ENCODE measurements around the gene MYLK3.

Gene MYLK3

DNA sequence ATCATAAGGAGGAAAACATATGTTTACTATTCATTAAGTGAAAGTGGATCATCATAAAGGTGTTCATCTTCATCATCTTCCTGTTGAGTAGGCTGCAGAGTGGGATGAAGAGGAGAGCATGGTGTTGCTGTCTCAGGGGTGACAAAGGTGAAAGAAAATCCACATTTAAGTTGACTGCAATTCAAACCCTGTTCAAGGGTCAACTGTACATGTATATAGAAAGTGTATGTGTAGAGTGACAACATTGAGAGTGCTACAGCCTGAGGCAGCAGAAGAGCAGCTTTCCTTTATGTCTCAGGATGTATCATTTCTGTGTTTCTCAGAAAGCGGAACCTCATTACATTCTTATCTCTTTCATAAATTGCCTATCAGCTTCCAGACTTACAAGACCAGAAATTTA, 41.5 kb downstream of the MYLK3 start:
- Histone ChIP-seq H3K9me3 (no peaks in the 10 kb centered on the region), H3K36me3 (no peaks in the 10 kb centered on the region), H3K27ac (no peak overlapping the region), H3K4me3 (no peak overlapping the region), H3K4me1 (no peaks in the 10 kb centered on the region), H3K27me3 (no peaks in the 10 kb centered on the region)
- DNase-seq = no peak
- intact Hi-C loops (cut with DNase I; ENCODE audit: low total_unique reads) = no loop called here
- no peak for TF ChIP-seq CTCF (IDR thresholded peaks at IDR 0.05)

- H3K36me3 ChIP-seq = no peaks in the 10 kb centered on the region
- H3K9me3 ChIP-seq = no peaks in the 10 kb centered on the region
- intact Hi-C loops (cut with DNase I; ENCODE audit: low total_unique reads) = no loop called here
- no peak for TF ChIP-seq CTCF (IDR thresholded peaks at IDR 0.05)
- no peak for DNase-seq
- H3K4me3 ChIP-seq = no peak overlapping the region
- no peaks in the 10 kb centered on the region for H3K27me3 ChIP-seq
- no peak overlapping the region for H3K27ac ChIP-seq
- no peaks in the 10 kb centered on the region for H3K4me1 ChIP-seq
These were observed 46.1 kb downstream of the MYLK3 start for GRCh38 chr16:46702030-46702429.

DNA sequence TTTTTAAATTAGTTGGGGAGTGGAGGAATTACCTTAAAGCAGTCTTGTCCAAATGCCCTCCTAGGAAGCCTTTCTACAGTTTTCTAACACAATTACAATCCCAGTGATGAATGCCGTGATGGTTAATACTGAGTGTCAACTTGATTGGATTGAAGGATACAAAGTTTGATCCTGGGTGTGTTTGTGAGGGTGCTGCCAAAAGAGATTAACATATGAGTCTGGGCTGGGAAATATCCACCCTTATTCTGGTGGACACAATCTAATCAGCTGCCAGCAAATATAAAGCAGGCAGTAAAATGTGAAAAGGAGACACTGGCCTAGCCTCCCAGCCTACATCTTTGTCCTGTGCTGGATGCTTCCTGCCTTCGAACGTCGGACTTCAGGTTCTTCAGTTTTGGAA, 46.5 kb downstream of the MYLK3 start:
- no peaks in the 10 kb centered on the region for H3K27me3 ChIP-seq
- H3K36me3 ChIP-seq = no peaks in the 10 kb centered on the region
- no peak overlapping the region for H3K4me3 ChIP-seq
- no peaks in the 10 kb centered on the region for H3K9me3 ChIP-seq
- no peak for TF ChIP-seq CTCF (IDR thresholded peaks at IDR 0.05)
- DNase-seq = no peak
- no peak overlapping the region for H3K27ac ChIP-seq
- H3K4me1 ChIP-seq = no peaks in the 10 kb centered on the region
- intact Hi-C loops (cut with DNase I; ENCODE audit: low total_unique reads) = no loop called here

GRCh38 chr16:46700048-46700447, 48.1 kb downstream of the MYLK3 start:
- intact Hi-C loops (cut with DNase I; ENCODE audit: low total_unique reads) = no loop called here
- TF ChIP-seq CTCF (IDR thresholded peaks at IDR 0.05) = no peak
- Histone ChIP-seq H3K9me3 (no peaks in the 10 kb centered on the region), H3K4me3 (no peak overlapping the region), H3K27ac (no peak overlapping the region), H3K4me1 (no peaks in the 10 kb centered on the region), H3K27me3 (no peaks in the 10 kb centered on the region), H3K36me3 (no peaks in the 10 kb centered on the region)
- no peak for DNase-seq

DNA sequence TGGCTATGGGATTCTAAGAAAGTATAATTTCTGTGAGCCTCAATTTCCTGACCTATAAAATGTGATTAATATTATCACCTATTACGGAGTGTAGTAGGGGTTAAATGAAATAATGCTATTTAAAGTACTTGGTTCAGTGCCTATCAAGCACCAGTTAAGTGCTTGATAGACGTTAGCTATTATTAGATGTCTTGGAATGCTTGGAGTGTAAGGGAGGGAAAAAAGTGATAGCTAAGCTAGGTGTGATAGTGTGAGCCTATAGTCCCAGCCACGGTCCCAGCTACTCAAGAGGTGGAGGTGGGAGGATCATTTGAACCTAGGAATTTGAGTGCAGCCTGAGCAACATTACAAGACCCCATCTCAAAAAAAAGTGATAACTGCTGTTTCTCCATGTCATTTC, 51.2 kb downstream of the MYLK3 start:
- no peaks in the 10 kb centered on the region for H3K4me1 ChIP-seq
- H3K9me3 ChIP-seq = no peaks in the 10 kb centered on the region
- no peak for TF ChIP-seq CTCF (IDR thresholded peaks at IDR 0.05)
- intact Hi-C loops (cut with DNase I; ENCODE audit: low total_unique reads) = no loop called here
- H3K4me3 ChIP-seq = no peak overlapping the region
- no peaks in the 10 kb centered on the region for H3K36me3 ChIP-seq
- DNase-seq = no peak
- no peak overlapping the region for H3K27ac ChIP-seq
- no peaks in the 10 kb centered on the region for H3K27me3 ChIP-seq

GRCh38 chr16:46695937-46696336, 52.2 kb downstream of the MYLK3 start:
- no peak for TF ChIP-seq CTCF (IDR thresholded peaks at IDR 0.05)
- H3K36me3 ChIP-seq = no peaks in the 10 kb centered on the region
- intact Hi-C loops (cut with DNase I; ENCODE audit: low total_unique reads) = no loop called here
- no peak overlapping the region for H3K4me3 ChIP-seq
- H3K9me3 ChIP-seq = no peaks in the 10 kb centered on the region
- H3K27ac ChIP-seq = no peak overlapping the region
- H3K27me3 ChIP-seq = no peaks in the 10 kb centered on the region
- no peak for DNase-seq
- peaks cover 0 to 3% (median under 1%) of the 10 kb centered on the region in 4 donors for H3K4me1 ChIP-seq
